GF-D8 (cell line): ENCODE results near the gene POLR1D.

ENCODE experiments used
- DNase-seq: peaks from one replicate; lab custom pipeline; 2025; lab: John Stamatoyannopoulos, UW

POLR1D gene

GRCh38 chr13:27638521-27638920 is 16.8 kb downstream of the POLR1D start:
- no peak for DNase-seq

DNA sequence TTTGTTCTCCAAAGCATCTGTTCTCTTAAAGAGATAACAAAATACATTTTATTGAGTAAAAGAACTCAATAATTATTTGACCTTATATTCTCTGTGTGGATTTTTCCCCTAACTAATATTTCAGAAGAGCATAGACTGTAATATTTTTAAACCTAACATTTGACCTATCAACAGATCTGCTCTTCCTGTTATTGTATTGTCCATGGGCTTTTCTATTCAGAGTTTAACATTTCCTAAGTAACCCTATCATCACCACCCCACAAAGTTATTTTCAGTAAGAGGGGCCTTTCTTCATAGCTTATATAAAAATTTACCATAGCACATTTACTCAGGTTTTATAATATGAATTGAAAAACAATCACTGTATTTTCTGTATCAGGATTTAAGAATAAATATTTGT is 17.5 kb downstream of the POLR1D start:
- no peak for DNase-seq

DNA sequence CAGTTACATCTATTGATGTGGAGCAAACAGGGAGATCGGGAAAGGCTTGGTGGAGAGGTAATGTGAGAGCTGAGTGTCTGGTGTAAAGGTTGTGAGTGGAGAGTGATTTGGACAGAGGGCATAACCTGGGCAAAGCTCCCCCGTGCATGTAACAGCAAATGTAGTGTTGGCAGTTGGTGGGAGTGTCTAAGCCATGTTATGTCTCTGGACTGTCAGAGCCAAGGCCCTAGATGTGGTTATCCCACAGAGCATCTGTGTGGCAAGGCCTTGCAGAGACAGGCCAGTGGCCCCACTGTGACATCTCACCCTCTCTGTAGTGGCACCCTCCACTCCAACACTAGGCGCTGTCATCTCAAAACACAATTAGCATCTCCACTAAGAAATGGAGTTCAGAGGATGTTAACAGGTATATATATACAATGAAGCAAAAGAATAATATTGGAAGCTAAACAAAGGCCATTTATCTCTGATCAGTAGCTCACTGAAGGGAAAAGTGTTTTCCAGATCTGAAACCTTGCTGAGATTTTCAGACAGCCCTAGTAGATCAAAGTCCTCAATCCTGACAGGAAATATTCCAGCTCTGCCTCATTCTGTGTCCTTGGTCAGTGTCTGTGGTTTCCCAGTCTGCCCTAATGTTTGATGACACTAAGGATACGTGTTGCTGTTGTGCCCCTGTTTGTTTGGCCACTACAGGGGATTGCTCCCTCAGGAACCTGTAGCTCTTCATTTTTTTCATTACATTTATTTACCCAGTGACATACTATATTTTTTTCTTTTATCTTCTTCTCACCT is 20.2 kb downstream of the POLR1D start:
- DNase-seq = no peak

GRCh38 chr13:27643334-27644132 is 21.8 kb downstream of the POLR1D start:
- DNase-seq = no peak

DNA sequence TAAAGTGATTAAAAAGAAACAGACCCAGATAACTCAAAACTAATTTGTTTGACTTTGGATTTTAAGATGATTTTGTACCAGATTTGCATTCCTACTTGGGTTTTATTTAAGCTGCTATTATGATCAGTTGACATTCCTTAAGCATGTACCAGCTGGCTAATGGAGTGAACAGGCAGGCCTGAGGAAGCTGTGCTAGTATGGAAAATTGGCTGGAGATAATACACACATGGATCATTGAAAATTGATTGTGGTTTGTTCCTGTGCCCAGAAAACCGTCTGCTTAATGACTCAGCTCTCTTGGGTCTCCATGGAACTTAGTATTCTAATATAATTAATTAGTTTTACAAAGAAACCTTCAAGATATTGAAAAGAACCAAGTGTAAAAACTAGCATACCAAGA is 22.6 kb downstream of the POLR1D start:
- DNase-seq = no peak

DNA sequence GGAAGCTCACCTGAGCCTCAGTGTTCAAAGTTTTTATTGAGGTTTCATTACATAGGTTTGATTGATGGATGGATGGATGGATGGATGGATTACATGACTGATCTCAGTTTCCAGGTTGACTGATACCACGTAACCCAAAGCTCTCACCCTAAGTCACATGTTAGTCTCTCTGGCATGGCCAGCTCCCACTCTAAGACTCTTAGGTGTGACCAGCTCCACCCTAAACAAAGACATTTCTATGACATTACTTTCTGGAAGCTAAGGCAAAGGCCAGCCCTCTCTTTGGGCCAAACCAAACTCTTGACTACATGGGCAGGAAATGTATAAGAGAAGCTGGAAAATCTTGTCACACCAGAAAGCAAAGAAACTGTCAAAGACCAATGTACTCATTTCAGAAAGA is 28.6 kb downstream of the POLR1D start:
- no peak for DNase-seq

GRCh38 chr13:27654059-27654458 is 32.4 kb downstream of the POLR1D start:
- no peak for DNase-seq

DNA sequence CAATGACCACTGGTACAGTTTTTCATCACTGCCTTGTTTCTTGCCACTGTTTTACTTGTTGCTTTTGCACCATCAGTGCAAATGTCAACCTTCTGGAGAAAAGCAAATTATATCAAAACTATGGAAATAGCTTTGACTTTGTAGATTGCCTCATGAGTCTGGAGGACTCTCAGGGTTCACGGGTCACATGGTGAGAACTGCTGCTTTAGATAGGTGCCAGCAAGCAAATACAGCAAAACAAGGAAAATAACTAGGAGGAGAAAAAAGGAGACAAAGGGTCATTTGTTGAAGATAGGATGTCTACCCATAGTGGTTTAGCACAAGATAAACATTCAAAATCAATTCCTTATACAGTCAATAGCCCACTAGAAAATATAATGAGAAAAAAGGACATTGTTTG is 33.1 kb downstream of the POLR1D start:
- no peak for DNase-seq

DNA sequence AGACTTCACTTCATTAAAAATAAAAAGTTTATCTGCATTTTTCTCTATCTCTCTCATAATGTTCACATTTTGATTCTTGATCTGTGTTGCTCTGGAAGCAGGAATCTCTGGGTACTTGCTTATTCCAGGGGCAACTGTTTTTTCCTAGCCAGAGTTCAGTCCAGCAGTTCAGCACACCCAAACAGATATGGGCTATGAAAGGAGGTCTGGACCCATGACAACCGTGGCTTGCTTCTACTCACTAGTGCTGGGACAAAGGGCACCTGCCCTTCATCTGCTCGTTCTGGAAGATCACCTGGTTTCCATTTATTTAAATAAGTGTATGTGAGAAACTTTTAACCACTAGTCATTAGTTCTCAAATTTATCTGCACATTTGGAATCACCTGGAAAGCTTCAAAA is 36.0 kb downstream of the POLR1D start:
- DNase-seq = no peak

GRCh38 chr13:27658546-27658945 is 36.9 kb downstream of the POLR1D start:
- DNase-seq = no peak

DNA sequence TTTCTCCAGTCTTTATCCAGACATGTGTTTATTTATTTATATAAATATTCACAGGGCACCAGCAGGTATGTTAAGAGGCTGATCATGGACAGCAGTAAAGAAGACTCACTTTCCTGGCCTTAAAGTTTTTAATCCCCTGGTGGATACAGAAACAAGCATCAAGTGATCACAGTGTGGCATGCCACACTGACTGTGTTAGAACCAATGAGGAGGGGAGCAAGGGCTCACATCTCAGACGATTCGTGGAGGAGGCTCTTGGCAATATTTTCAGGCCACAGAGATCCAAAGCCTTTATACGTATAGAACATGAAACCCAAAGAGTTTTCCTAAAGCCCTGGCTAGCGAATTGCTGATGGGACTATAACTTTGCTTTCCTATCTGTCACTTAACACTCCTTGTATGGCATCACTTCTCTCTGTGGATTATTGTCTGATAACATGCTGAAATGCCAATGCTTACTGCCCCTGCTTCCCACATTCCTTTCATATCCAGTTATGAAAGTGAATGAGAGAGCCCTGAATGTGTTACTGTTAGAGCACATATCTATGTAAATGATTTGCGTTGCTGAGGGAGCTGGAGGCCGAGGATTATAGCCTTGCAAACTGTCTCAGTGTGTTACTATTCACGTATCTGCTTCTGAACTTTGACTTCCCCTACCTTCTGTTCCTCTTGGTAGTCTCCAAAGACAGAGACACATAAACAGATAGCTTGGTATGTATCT is 37.6 kb downstream of the POLR1D start:
- DNase-seq = no peak

GRCh38 chr13:27660511-27660910 is 38.8 kb downstream of the POLR1D start:
- DNase-seq = no peak

- no peak for DNase-seq
These were observed 39.3 kb downstream of the POLR1D start for GRCh38 chr13:27661017-27661416.

DNA sequence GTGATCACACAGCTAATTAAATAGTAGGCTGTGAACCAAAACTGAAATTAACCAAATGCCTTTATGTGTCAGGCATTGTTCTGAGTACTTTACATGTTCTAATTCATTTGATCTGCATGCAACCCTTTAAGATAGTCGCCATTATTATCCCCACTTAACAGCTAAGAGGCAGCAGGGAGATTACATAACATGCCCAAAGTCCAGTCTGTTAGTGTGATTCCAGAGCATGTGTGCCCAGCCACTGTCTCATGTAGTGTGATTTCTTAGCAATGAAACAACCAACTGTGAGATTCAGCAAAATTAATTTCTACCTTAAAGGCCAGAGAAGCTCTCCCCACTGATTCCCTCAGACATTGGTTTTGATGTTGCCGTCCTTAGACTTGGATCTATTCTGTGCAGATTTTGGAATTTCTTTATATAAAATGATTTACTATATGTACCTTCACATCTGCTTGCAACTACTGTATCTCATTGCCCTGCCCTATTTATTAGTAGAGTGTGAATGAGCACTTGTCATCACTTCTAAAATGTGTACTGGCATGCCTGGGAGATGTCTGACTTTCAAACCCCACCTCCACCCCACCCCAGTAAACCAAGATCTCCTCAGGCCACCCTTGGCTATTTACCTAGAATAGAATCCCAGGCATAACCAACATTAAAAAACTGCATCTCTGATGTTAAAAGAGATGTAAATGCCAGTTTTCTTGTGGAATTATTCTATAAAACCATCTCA is 41.2 kb downstream of the POLR1D start:
- no peak for DNase-seq

DNA sequence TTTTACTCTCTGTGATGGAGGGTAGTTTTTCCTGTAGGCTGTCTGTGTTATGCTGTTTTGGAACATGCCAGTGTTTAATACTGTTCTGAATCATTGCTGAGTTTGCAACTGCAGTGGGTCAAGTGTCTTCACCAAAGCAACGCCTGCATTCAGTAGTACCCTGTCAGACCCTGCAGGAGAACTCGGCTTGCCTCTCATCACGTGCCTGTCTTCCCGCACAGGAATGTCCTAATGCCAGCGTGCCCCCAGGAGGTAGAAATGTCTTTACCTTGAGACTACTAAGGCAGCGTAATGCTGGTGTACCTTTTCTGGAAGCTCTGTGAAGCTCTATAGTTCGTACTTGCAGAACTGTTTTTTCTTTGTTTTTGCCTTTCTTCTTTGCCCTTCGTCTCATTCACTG is 42.3 kb downstream of the POLR1D start:
- no peak for DNase-seq

DNA sequence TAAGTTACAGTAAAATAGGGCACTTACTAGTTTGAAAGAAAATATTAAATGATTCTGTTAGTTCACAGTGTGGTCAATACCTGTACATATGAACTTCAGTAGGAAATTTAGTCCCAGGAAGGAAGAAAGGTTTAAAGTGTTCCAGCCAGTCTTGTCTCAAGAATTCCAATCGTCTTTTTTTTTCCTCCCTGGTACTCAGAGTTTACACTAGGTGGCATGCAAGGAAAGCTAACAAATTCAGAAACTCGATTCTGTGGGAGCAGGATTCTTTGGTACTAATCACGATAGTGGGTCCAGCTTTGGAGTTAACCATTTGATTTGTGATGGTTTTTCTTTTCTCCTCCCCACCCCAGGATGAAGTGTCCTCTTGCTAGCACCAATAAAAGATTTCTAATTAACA is 43.6 kb downstream of the POLR1D start:
- DNase-seq = no peak

DNA sequence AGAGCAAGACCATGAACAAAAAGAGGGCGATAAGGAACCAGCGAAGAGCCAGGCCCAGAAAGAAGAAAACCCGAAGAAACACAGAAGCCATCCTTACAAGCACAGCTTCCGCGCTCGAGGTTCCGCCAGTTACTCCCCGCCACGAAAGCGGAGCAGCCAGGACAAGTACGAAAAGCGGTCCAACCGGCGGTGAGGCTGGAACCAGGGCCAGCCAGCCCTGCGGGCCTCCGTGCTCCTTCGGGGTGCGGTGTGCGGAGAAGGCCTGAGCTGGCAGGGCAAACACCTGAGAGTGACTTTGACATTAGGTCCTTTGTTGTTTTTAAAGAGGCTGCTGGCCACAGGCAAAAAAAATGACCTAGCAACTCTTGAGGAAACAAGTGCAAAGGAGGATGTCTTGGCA is 44.1 kb downstream of the POLR1D start:
- no peak for DNase-seq

GRCh38 chr13:27666951-27667350 is 45.3 kb downstream of the POLR1D start:
- DNase-seq = no peak

- no peak for DNase-seq
These were observed 46.3 kb downstream of the POLR1D start for GRCh38 chr13:27667946-27668345.

GRCh38 chr13:27670861-27671260 is 49.2 kb downstream of the POLR1D start:
- no peak for DNase-seq

GRCh38 chr13:27672025-27672424 is 50.3 kb downstream of the POLR1D start:
- no peak for DNase-seq
